Esophagus muscularis mucosa (tissue), 4 donors: ENCODE measurements around the gene HS6ST2. TPM values are rescaled to one million over a fixed set of nuclear protein-coding genes. Genes with fewer than 3 reads are reported as not detected.

ENCODE experiments used
- DNase-seq: peaks from one replicate; pipeline ENCODE4 v3.0.0-alpha.2; 2017; ENCODE audit errors: extremely low spot score
- H3K27ac ChIP-seq, 4 donors: fragments of 200-600 bp; sonication (generic); replicated peaks in 1 of 4; 1 replicate in 3 of 4; 2 replicates in 1 of 4; pipeline ENCODE4 v1.5.1; 2016 to 2019; ENCODE audit warnings: mild to moderate bottlenecking in 1 of 4
- H3K27me3 ChIP-seq, 4 donors: fragments of 200-600 bp; sonication (generic); one replicate each; pipeline versions ENCODE4 v1.5.1 to v1.6.0; 2016 to 2019
- H3K36me3 ChIP-seq, 4 donors: fragments of 200-600 bp; sonication (generic); one replicate each; pipeline ENCODE4 v1.5.1; 2016 to 2019
- H3K4me1 ChIP-seq, 4 donors: fragments of 200-600 bp; sonication (generic); one replicate each; pipeline ENCODE4 v1.5.1; 2016 to 2019
- H3K4me3 ChIP-seq, 4 donors: fragments of 200-600 bp; sonication (generic); 1 replicate in 2 of 4; 2 replicates in 2 of 4; pipeline ENCODE4 v1.5.1; 2016 to 2019; ENCODE audit warnings: mild to moderate bottlenecking in 4 of 4, moderate library complexity in 1 of 4
- H3K9me3 ChIP-seq, 4 donors: fragments of 200-600 bp; sonication (generic); 1 replicate in 3 of 4; 2 replicates in 1 of 4; pipeline ENCODE4 v1.5.1; 2016 to 2019
- EP300 ChIP-seq: sonication (generic); formaldehyde crosslinking; IDR thresholded peaks from one replicate; pipeline ENCODE4 v1.6.1; 2017; ENCODE audit warnings: antibody characterized with exemption
- POLR2A ChIP-seq: fragments of 450-650 bp; IDR thresholded peaks from one replicate; pipeline ENCODE4 v1.6.1; 2017; ENCODE audit warnings: antibody characterized with exemption, moderate library complexity, mild to moderate bottlenecking, low read depth
- POLR2AphosphoS5 ChIP-seq, 2 donors: sonication (generic); formaldehyde crosslinking; IDR thresholded peaks; one replicate each; pipeline ENCODE4 v1.6.1; 2017; ENCODE audit warnings: antibody characterized with exemption in 2 of 2
- WGBS: methylation state at CpG from one replicate; pipeline ENCODE4 v1.1.5; 2018; 5-methylcytosine and 5-hydroxymethylcytosine counted together
- intact Hi-C: fragments of 100-400 bp; cut with DNase I; formaldehyde crosslinking; loops from one replicate; pipeline ENCODE4 v1.15.1; 2023
- total RNA-seq, 4 donors: library from RNA; depleted of rRNA; stranded (reverse); fragments of >200 nt; gene quantifications; one replicate each; pipeline versions ENCODE4 v1.1.0 to v1.2.1, GENCODE V29; 2016
- TF ChIP-seq, protein P1 (sequence below), 3 experiments: fragments of 200-600 bp in 2 of 3; fragments of 450-650 bp in 1 of 3; sonication (generic) in 2 of 3; IDR thresholded peaks; one replicate each; pipeline ENCODE4 v1.5.1; 2017 to 2019; ENCODE audit warnings: antibody characterized with exemption in 3 of 3, mild to moderate bottlenecking in 2 of 3, moderate library complexity in 1 of 3

The HS6ST2 gene
- total RNA-seq, 4 donors from 2014 or later = 0.29 to 0.99 TPM; not detected in 2

DNA sequence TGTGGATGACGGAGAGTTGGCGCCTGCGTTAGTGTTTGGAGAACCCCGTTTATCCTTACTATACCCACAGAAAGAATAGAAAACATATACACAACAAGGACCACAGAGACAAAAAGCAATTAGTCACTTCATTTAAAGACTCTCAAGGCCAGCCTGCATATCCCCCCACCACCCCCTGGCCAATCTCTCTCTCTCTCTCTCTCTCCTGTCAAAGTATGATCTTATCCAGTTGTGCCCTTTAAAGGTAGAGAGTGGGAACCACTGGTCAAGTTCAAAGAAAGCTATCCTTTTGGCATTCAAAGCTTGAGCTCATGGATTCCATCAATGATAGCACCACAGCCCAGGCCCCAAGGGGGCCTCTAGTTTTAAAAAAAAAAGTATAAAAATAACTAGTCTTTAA, 289.3 kb downstream of the HS6ST2 start:
- TF ChIP-seq, protein P1, sequence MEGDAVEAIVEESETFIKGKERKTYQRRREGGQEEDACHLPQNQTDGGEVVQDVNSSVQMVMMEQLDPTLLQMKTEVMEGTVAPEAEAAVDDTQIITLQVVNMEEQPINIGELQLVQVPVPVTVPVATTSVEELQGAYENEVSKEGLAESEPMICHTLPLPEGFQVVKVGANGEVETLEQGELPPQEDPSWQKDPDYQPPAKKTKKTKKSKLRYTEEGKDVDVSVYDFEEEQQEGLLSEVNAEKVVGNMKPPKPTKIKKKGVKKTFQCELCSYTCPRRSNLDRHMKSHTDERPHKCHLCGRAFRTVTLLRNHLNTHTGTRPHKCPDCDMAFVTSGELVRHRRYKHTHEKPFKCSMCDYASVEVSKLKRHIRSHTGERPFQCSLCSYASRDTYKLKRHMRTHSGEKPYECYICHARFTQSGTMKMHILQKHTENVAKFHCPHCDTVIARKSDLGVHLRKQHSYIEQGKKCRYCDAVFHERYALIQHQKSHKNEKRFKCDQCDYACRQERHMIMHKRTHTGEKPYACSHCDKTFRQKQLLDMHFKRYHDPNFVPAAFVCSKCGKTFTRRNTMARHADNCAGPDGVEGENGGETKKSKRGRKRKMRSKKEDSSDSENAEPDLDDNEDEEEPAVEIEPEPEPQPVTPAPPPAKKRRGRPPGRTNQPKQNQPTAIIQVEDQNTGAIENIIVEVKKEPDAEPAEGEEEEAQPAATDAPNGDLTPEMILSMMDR (IDR thresholded peaks at IDR 0.05) = no peak
- no peak for TF ChIP-seq EP300
- TF ChIP-seq POLR2A = no peak
- no peak for TF ChIP-seq POLR2AphosphoS5 (IDR thresholded peaks at IDR 0.05)
- no peak for DNase-seq
- no peaks in the 10 kb centered on the region for H3K36me3 ChIP-seq
- H3K4me3 ChIP-seq = no peak overlapping the region
- no peaks in the 10 kb centered on the region for H3K27me3 ChIP-seq
- WGBS = 83% methylated on average over 4 of the region's 4 CpGs
- H3K27ac ChIP-seq = no peak overlapping the region
- no peaks in the 10 kb centered on the region for H3K9me3 ChIP-seq
- no peaks in the 10 kb centered on the region for H3K4me1 ChIP-seq
- intact Hi-C loops = no loop called here

DNA sequence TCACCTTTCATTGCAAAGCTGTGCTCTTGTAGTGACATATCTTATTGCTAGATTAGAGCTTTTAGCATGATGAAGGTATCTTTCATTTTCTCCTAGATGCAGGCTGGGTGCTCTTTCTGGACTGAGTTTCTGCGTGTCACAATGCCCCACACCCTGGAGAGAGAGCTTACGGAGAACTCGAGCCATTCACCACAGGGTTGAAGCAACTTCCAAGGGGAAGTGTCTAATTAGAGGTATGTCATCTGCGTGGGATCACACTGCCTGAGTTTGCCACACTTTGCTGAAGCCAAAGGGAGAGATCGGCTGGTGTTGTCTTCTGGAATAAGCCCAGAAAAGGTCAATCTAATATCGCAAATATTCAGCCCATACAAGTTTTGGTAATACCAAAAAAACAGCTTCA, 290.3 kb downstream of the HS6ST2 start:
- intact Hi-C loops = no loop called here
- Histone ChIP-seq H3K9me3 (no peaks in the 10 kb centered on the region), H3K4me1 (no peaks in the 10 kb centered on the region), H3K4me3 (no peak overlapping the region), H3K27me3 (no peaks in the 10 kb centered on the region), H3K36me3 (no peaks in the 10 kb centered on the region), H3K27ac (no peak overlapping the region)
- no peak for DNase-seq
- no peak for TF ChIP-seq EP300
- TF ChIP-seq POLR2AphosphoS5 (IDR thresholded peaks at IDR 0.05) = no peak
- TF ChIP-seq POLR2A = no peak
- TF ChIP-seq, protein P1 (IDR thresholded peaks at IDR 0.05) = no peak
- WGBS = 69% methylated on average over 6 of the region's 6 CpGs

DNA sequence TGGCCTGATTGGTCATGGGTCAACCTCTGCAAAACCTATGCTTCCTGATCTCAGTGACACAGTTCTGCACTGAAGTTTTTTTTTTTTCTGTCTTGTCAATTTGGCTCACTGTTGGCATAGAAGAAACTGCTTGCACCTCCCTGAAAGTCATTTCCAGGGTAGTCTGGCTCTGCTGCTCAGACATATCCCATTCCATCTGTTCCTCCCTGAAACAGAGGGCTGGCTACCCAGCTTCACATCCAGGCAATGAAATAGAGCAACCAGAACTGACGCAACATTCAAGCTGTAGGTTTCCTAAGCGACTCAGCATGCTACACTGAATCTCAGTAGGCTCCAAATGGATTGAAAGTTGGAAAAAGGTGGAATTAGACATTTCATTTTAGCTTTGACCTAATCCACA, 292.8 kb downstream of the HS6ST2 start:
- Histone ChIP-seq H3K9me3 (no peaks in the 10 kb centered on the region), H3K27ac (no peak overlapping the region), H3K36me3 (no peaks in the 10 kb centered on the region), H3K4me3 (no peak overlapping the region), H3K27me3 (no peaks in the 10 kb centered on the region), H3K4me1 (no peaks in the 10 kb centered on the region)
- intact Hi-C loops = no loop called here
- DNase-seq = no peak
- TF ChIP-seq POLR2A (no peak), POLR2AphosphoS5 (IDR thresholded peaks at IDR 0.05) (no peak)
- WGBS = 80% methylated on average over 2 of the region's 2 CpGs

DNA sequence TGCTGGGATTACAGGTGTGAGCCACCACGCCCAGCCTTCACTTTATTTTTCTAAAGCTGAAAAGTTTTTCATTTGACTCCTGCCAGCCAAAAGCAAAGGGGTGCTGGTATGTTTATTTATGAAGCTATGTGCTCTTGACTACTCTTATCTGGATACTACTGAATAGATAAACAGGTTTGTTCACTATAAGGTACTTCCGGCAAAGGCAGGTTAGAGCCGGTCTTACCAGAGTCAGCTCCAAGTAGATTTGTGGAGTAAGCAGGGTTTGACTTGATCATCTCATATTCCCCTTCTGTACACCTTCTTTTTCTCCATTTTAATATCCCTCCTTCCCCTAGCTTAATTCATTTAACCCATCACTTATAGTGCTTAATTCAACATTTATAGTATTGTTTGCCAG, 294.2 kb downstream of the HS6ST2 start:
- intact Hi-C loops = no loop called here
- 95% methylated on average over 3 of the region's 3 CpGs for WGBS
- TF ChIP-seq POLR2AphosphoS5 (IDR thresholded peaks at IDR 0.05) = no peak
- TF ChIP-seq, protein P1 (IDR thresholded peaks at IDR 0.05) = no peak
- TF ChIP-seq EP300 = no peak
- no peak for TF ChIP-seq POLR2A
- Histone ChIP-seq H3K4me1 (no peaks in the 10 kb centered on the region), H3K27me3 (no peaks in the 10 kb centered on the region), H3K9me3 (no peaks in the 10 kb centered on the region), H3K27ac (no peak overlapping the region), H3K4me3 (no peak overlapping the region), H3K36me3 (no peaks in the 10 kb centered on the region)
- DNase-seq = no peak

DNA sequence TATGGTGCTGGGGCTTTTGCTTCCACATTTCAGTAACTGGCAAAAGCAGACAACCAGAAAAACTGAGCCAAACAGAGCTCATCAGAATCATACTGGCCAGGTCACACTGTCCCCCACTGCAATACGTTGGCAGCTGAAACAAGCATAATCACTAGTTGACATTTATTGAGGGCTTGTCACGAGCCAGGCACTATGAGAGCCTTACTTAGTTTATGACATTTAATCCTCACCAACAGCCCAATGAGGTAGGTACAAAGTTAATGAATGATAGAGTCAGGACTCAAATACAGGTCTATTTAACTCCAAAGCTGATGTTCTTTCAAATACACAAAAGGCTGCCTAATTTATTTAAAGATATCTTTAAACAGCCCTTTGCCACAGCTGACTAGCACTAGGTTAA, 295.6 kb downstream of the HS6ST2 start:
- H3K27ac ChIP-seq = no peak overlapping the region
- no peak overlapping the region for H3K4me3 ChIP-seq
- H3K9me3 ChIP-seq = no peaks in the 10 kb centered on the region
- WGBS = 35% methylated on average over 2 of the region's 2 CpGs
- no peak for TF ChIP-seq POLR2AphosphoS5 (IDR thresholded peaks at IDR 0.05)
- TF ChIP-seq, protein P1 (IDR thresholded peaks at IDR 0.05) = no peak
- TF ChIP-seq EP300 = no peak
- no peak for TF ChIP-seq POLR2A
- no peaks in the 10 kb centered on the region for H3K27me3 ChIP-seq
- no peaks in the 10 kb centered on the region for H3K4me1 ChIP-seq
- intact Hi-C loops = no loop called here
- DNase-seq = no peak
- no peaks in the 10 kb centered on the region for H3K36me3 ChIP-seq
